ENCODE data around the gene SLC39A7. TPM values are rescaled to one million over a fixed set of nuclear protein-coding genes. Genes with fewer than 3 reads are reported as not detected.

SLC39A7 gene
- total and polyA plus RNA-seq, 2 of the 4 experiments (the other 2 are of a cell fraction) = 135 to 208 TPM

DNA sequence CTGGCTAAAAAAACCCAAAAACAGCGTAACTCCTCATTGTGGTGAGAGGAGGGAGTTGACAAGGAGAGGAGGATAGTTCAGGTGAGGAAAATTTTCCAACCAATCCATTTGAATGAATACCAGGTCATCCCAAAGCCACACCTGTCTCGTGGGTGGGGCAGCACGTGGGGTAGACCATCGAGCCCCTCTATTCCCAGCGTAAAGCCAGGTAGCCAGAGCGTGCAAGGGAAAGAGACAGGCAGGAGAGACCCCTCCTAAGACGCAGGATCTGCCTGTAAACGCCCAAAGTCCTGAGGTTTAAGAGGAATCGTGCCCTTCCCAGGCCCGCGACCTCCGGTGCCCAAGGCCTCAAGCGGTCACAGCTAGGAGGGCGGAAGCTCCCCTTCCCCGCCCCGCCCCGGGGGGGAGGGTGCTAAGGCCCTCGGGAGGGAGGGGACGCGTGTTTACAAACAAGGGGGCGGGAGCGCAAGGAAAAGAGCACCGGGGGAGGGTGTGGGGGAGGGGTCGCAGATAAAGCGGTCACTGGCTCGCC, 914 bp upstream of the SLC39A7 start:
- Histone ChIP-seq H4K8ac (ENCODE audit: low read depth in 2 of 2, low read length in 2 of 2) (peak overlapping the region; percentile 60 to 66; a peak in 2 of 4 replicates), H2AK9ac (replicated peaks; ENCODE audit: low read depth, low read length, poor library complexity) (peak overlapping the region; percentile 99), H3K4me1 (ENCODE audit: control insufficient read depth, insufficient read depth, low read length) (peaks cover 14% of the 10 kb centered on the region), H3K18ac (ENCODE audit: low read depth, low read length) (0 out of 2 replicates have a peak overlapping the region, but pooled peaks have one; percentile 42), H3K36me3 (ENCODE audit: control insufficient read depth, insufficient read depth, low read length) (peaks cover 47% of the 10 kb centered on the region), H2AK5ac (ENCODE audit: low read depth, low read length) (peak overlapping the region; percentile 81), H3K4me3 (ENCODE audit: insufficient read depth, low read depth, low read length) (peak overlapping the region; percentile 73), H3K23ac (ENCODE audit: low read depth, low read length) (peak overlapping the region; percentile 84), H3K9me1 (ENCODE audit: insufficient read depth, low read length) (peaks cover 27% of the 10 kb centered on the region), H3K9me3 (ENCODE audit: control insufficient read depth, insufficient read depth, low read length) (no peaks in the 10 kb centered on the region), H3K4me2 (ENCODE audit: low read depth, low read length) (peak overlapping the region; percentile 99), H2BK15ac (ENCODE audit: low read depth, low read length) (no peak overlapping the region), H3K56ac (ENCODE audit: extremely low read depth, insufficient read depth, low read length) (peak overlapping the region; percentile 45; the same call in 1 of the 2 replicates), H2BK5ac (ENCODE audit: low read depth, low read length, poor library complexity, severe bottlenecking) (peak overlapping the region; percentile 97), H2BK120ac (ENCODE audit: low read depth, low read length) (peak overlapping the region; percentile 53; the same call in 1 of the 2 replicates), H4K5ac (ENCODE audit: low read depth, low read length) (peak overlapping the region; percentile 82), H3K9ac (ENCODE audit: low read depth, low read length) (peak overlapping the region; percentile 96), H2AFZ (replicated peaks; ENCODE audit: low read length, poor library complexity) (peak overlapping the region; percentile 99), H3K14ac (replicated peaks; ENCODE audit: low read depth, low read length) (peak overlapping the region; percentile 98; the same call in 1 of the 2 replicates), H2BK20ac (ENCODE audit: low read depth, low read length) (no peak overlapping the region), H3K4ac (ENCODE audit: low read depth, low read length) (peak overlapping the region; percentile 99), H4K91ac (ENCODE audit: insufficient read depth, low read depth, low read length) (peak overlapping the region; percentile 50; the same call in 1 of the 2 replicates), H4K20me1 (ENCODE audit: insufficient read depth, low read length) (peaks cover 62% of the 10 kb centered on the region; the same call in 1 of the 2 replicates), H3K27me3 (ENCODE audit: control insufficient read depth, insufficient read depth, low read length) (no peaks in the 10 kb centered on the region), H3K27ac (ENCODE audit: insufficient read depth, low read length) (peak overlapping the region; percentile 95), H3K79me1 (ENCODE audit: low read depth in 1 of 2, low read length in 2 of 2) (peaks cover 22 to 90% of the 10 kb centered on the region in 2 experiments; a peak in 3 of 4 replicates)
- WGBS, 2 experiments (ENCODE audit: extremely low coverage in 2 of 2, insufficient read length in 1 of 2) = no CpG with 5 or more reads among the region's 26 CpGs
- DNase-seq = peak; percentile 35
- ATAC-seq (ENCODE audit: low read depth) = peak; percentile 31
- dilution Hi-C loops (cut with HindIII; ENCODE audit: low sequenced_read_pairs, unreplicated experiment) = no loop called here
- POLR2A ChIA-PET (ENCODE audit: unreplicated experiment) = interaction anchor here (0.6 kb wide), 1 partner anchor 10 kb away, joined by 3 read pairs; no protein-coding TSS in a partner anchor
- no TSS peak for BruUV-seq (replicated peaks)
- CTCF ChIA-PET = no interaction called here
- TF ChIP-seq, protein P1, sequence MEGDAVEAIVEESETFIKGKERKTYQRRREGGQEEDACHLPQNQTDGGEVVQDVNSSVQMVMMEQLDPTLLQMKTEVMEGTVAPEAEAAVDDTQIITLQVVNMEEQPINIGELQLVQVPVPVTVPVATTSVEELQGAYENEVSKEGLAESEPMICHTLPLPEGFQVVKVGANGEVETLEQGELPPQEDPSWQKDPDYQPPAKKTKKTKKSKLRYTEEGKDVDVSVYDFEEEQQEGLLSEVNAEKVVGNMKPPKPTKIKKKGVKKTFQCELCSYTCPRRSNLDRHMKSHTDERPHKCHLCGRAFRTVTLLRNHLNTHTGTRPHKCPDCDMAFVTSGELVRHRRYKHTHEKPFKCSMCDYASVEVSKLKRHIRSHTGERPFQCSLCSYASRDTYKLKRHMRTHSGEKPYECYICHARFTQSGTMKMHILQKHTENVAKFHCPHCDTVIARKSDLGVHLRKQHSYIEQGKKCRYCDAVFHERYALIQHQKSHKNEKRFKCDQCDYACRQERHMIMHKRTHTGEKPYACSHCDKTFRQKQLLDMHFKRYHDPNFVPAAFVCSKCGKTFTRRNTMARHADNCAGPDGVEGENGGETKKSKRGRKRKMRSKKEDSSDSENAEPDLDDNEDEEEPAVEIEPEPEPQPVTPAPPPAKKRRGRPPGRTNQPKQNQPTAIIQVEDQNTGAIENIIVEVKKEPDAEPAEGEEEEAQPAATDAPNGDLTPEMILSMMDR (conservative IDR thresholded peaks at IDR 0.05; ENCODE audit: low read depth, low read length) = no peak
- TF ChIP-seq MAZ (IDR thresholded peaks at IDR 0.05; ENCODE audit: borderline replicate concordance, low read depth, low read length) = peak; percentile 60; the same call in 1 of the 2 replicates
- intact Hi-C loops (cut with micrococcal nuclease) = loop anchor here (2.0 kb wide), 2 partner anchors 49 to 227 kb away; no protein-coding TSS in a partner anchor
- in situ Hi-C loops (cut with MboI; ENCODE audit: low sequenced_read_pairs) = no loop called here

All from IMR-90 (cell line).